GM18526 (cell line): ENCODE data around the gene SPATA7.

ENCODE experiments used
- POLR2A ChIP-seq: IDR thresholded peaks from 3 replicates; pipeline ENCODE4 v1.6.1; 2011; ENCODE audit not compliant: insufficient read length; ENCODE audit errors: extremely low read depth

The SPATA7 gene

DNA sequence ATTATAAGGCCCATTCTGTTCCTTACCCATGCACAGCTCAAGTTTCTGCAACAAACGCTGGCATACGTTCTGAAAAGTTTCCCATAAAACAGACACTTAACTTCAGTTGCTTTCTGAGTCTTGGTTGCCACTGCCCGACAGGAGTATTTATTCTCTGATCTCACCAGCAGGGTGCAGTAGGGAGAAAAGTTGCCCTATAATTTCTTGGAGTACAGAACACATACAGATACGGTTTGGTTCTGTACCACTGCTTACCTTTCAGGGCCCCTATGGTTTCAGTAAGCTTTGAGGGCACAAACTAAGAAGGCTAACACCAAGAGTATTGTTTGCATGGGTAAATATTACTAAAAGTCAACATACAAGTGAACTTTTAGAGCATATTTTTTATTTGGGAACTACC is 77.9 kb downstream of the SPATA7 start:
- TF ChIP-seq POLR2A: no peak

- TF ChIP-seq POLR2A: no peak
Measured at GRCh38 chr14:88468406-88468805, 82.9 kb downstream of the SPATA7 start.

DNA sequence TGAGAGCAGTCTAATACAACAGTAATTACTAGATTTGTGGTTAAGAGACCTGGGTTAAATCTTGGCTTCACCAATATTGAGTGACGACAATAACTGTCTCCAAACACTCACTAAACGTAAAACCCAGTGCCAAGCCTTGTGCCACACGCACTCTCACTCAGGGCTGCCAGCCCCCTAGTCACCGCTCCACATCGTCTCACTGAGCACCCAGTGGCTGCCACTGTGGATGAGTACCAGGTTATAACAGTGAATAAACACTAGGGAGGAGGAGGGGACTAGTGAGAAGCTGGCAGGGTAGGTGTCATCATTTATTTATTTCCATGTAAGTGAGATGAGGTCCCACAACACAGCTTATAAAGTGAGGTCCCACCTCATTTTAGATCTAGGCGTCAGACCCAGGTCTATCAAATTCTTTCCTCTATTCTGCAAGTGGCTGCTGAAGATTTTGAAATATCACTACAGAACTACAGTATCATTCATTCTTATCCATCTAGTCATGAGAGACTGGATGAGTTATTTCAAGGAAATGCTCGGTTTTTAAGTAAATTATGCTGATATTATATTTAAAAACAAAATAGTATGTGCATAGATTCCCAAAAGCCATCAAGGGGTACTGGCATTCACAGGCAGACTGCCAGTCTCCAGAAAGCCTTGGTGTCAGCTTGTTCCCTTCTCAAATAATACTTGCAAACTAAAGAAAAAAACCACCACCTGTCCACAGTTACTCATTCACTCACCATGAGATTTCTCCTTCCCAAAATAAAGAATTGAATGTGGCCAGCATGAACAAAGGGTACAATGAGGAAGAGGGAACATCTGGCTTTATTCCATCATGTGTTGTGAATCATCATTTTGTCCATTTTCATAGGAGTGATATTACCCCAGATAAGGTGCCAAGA is 85.3 kb downstream of the SPATA7 start:
- no peak for TF ChIP-seq POLR2A

- TF ChIP-seq POLR2A: no peak
Measured at GRCh38 chr14:88473791-88474190, 88.3 kb downstream of the SPATA7 start.

DNA sequence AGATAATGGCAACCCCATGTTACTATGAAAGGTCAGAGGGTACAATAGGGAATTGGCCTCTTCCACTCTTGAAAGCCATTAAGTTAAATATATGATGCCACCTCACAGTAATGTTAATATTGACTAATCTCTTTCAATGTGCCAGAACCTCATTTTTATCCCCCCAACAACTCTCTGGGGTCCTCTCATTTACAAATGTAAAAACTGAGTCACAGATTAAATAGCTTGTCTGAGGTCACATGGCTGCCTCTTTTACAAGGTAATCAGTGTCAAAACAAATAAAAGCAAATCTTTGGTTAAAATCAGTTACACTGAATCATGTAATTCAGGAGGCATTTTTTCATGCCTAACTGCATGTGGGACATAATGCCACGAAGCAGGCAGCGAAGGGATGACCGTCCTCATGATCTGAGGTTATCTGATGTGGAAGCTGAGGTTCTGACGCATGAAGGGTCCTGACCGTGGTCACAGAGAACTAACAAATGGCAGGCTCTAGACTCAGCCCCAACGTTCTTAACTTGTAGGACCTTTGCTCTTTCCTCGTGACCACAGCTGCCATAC is 90.8 kb downstream of the SPATA7 start:
- TF ChIP-seq POLR2A: no peak

- TF ChIP-seq POLR2A: no peak
Measured at GRCh38 chr14:88476825-88477224, 91.4 kb downstream of the SPATA7 start.

DNA sequence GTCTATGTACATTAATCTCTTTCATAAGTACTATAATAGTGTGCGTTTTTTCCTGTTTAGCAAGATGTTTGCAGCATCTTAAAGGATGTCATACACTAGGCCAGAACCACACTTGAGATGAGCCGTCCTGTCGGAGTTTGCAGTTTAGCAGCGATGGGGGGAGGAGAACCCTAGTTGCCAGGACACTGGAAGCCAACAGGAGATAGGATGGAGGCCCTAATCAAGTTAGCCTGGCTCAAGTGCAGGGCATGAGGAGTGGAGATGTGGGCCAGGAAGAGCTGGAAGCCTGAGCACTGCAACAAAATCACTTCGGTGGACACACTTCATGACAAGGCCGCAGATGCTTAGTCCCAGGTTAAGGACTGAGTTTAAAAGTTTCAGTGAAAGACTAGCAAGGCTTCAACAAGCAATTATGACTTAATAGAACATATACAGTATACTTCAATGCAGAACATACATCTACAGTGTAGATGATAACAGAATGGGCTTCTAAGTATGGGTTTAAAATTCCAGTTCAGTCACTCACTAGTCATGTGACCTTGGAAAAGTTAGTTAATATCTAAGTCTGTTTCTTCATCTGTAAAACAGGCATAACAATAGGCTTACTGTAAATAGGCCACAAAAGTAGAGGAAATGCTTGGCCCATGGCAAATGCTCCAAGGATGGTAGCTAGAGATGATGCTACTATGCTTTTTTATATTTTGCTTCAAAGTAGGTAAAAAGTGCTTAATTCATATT is 92.2 kb downstream of the SPATA7 start:
- TF ChIP-seq POLR2A: no peak

GRCh38 chr14:88478931-88479330 is 93.5 kb downstream of the SPATA7 start:
- no peak for TF ChIP-seq POLR2A

GRCh38 chr14:88479574-88479987 is 94.1 kb downstream of the SPATA7 start:
- no peak for TF ChIP-seq POLR2A

DNA sequence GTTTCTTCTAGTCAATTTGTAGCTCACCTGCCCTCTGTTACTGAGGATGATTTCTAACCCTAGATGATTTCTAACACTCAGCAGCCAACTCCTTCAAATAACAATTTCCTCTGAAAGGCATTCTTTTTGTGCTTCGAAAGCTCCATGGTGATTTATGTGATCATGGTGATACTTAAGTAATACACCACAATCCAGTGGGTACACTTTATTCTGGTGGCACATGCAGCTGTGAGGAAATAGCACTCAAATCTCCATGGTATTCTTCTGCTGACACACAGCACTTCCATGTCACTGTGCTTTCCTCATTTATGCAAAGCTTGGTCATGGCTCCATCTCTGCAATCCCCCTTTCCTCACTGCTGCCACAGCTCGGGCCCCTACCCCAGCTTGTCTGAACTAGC is 95.6 kb downstream of the SPATA7 start:
- TF ChIP-seq POLR2A: no peak

- TF ChIP-seq POLR2A: no peak
Measured at GRCh38 chr14:88481794-88482193, 96.3 kb downstream of the SPATA7 start.

- TF ChIP-seq POLR2A: no peak
Measured at GRCh38 chr14:88482524-88482923, 97.1 kb downstream of the SPATA7 start.
